NCI-H1105 treated with DMSO at 0.1 percent for 48 hours (cell line): ENCODE results near the gene ANGEL2.
"Not testable (repeated sequence)": the region's sequence is repeated elsewhere in the genome, so short reads cannot be mapped to it uniquely, and the experiment has no call there.

ENCODE experiments used
- DNase-seq: peaks from one replicate; lab custom pipeline; 2025; lab: John Stamatoyannopoulos, UW

ANGEL2 gene, protein sequence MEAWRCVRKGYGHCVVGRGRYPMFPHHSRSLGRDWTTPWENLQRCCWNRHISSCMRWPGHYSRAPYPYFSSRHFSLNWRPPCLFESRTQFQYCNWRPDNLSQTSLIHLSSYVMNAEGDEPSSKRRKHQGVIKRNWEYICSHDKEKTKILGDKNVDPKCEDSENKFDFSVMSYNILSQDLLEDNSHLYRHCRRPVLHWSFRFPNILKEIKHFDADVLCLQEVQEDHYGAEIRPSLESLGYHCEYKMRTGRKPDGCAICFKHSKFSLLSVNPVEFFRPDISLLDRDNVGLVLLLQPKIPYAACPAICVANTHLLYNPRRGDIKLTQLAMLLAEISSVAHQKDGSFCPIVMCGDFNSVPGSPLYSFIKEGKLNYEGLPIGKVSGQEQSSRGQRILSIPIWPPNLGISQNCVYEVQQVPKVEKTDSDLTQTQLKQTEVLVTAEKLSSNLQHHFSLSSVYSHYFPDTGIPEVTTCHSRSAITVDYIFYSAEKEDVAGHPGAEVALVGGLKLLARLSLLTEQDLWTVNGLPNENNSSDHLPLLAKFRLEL

DNA sequence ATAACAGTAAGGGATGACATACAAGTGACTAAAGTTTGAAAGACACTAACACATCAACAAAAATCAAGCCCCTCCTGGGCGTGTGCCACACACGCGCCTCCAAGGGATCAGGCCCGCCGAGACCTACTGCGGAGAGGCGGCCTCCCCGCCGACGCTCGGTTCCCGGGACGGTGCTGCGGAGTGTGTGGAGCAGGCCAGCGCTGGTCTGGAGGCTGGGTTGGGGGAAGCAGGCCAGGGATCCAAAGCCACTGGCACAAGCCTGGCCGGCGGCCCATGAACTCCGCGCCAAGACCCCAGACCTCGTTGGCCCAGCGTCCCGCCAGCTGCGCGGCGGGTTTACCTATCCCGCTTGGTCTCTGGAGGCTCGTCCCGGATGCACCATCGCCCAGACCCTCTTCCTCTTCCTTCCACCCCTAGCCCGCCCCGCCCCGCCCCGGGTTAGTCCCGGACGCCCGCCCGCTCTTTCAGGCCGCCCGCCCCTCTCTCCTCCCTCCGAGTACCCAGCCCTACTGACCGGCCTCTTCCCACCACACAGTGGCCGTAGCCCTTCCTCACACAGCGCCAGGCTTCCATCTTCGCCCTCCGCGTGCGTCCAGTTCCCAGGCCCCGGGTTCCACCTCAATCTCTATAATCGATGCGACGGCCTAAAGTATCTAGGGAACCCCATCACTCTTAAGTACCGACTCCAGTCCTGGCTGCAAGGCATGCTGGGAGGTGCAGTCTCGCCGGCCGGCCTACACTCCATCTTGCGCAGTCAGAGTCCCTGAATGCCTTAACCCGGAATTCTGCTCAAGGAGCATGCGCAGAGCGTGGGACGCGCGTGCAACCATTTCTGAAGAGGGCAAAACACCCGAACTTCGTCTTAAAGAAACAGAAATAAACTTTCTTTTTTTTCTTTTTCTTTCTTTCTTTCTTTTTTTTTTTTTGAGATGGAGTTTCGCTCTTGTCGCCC, at the start of gene ANGEL2:
ANGEL2 (minus strand) TSS at position 769 of the 952 bp plus-strand sequence; CDS start at position 573, 196 bp downstream.
- DNase-seq, result peak; percentile 98

DNA sequence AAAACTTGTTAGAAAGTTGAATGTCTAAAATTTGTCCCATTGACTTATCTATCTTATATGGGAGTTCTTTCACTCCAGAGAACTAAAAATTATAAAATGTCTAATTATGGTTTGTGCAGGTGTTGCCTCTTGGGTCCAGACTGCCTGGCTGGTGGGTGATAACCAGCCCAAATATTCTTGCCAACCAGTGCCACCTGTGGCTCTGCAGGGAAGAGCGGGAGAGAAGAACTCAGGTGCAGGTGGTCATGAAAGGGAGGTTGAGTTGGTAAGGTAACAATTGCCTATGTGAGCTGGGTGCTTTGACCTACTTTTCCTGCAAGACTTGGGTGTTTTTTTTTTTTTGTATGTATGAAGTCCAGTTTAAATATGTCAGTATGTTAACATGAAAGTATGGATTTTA, 45.6 kb upstream of the ANGEL2 start:
- DNase-seq, result no peak

DNA sequence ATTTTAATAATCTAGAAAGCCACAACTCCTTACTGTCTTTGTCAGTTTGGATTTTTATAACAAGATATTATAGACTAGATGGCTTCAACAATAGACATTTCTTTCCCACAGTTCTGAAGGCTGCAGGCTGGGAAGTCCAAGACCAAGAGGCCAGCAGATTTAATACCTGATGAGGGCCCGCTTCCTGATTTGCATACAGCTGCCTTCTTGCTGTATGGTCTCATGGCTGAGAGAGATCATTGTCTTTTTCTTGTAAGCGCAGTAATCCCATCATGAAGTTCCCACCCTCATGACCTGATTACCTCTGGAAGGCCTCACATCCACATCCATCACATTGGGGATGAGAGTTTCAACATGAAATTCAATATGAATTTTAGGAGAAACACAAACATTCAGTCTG, 45.2 kb upstream of the ANGEL2 start:
- DNase-seq, result no peak

DNA sequence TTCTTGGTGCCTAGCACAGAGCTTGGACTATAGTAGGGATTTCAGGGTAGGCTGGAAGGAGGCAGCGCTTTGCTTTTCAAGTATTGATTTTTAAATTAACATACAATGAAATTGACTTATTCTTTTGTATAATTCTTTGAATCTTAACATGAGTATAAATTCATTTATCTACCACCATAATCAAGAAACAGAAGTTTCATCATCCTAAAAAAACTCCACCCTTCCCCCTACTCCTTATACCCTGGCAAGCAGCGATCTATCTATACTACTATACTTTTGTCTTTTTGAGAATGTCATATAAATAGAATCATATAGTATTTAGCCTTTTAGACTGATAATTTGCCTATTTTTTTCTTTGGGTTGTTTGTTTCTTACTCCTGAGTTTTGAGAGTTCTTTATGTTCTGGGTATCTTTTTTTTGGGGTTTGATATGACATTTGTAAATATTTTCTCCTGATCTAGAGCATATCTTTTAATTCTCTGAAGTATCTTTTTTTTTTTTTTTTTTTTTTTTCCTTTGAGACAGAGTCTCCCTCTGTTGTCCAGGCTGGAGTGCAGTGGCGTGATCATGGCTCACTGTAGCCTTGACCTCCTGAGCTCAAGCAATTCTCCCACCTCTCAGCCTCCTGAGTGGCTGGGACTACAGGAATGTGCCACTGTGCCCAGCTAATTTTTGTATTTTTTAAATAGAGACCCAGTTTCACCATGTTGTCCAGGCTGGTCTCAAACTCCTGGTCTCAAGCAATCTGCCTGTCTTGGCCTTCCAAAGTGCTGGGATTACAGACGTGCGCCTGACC, 41.8 kb upstream of the ANGEL2 start:
- DNase-seq, result no peak

DNA sequence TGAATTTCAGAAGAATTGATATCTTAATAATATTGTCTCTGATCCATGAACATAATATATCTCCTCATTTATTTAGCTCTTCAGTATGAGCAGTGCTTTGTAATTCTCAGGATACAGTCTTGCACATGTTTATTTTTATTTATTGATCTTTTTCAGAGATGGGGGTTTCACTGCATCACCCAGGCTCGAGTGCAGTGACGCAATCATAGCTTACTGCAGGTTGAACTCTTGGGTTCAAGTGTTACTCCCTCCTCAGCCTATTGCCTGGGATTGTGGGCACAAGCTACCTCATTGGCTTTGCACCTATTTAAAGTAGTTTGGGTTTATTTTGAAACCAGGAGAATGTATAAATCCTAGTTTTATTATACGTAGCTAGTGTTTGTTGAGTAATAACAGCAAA, 40.1 kb upstream of the ANGEL2 start:
- no peak for DNase-seq

DNA sequence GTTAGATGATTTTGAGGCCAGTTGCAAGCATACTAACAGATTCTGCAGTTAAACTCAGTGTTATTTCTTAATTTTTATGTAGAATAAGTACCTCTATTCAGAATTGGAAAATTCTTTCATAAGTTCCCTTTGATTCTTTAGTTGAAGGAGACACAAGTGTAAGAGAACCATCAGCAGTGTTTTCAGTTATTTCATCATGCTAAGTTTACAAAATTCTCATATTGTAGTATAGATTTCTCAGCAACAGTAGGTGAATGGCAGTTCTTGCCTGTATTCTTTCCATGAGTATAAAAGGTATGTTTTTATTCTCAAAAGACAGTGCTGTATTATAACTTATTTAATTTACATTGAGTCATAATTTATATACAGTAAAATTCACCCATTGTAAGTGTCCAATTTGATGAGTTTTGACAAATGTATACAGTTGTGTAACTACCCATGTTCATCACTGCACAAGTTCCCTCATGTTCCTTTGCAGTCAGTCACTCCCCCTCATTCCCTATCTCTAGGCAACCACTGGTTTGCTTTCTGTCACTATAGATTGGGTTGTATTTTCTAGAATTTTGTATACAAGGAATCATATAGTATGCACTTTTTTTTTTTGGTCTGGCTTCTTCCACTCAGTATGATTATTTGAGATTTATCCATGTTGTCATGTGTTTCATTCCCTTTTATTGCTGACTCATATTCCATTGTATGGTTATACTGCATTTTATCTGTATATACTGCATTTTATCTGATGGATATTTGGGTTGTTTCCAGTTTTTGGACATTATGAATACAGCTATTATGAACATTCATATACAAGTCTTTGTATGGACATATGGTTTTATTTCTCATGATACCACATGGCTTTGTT, 39.3 kb upstream of the ANGEL2 start:
- DNase-seq, result no peak

DNA sequence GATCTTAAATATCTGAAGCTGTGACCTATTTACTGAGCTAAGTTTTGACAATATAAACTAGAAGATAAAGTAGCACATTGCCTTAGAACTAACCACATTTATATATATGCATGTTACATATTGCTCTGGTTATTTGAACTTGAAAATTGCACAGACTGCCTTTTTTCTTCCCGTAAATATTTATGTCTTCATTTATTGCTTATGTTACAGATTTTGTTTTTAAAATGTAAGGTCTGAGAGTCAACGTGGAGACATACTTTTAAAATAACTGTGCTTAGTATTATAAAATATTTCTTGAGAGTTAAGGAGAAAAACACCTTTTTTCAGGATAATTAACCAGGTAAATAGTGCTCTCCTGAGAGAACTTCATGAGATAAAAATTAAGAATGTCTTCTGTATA, 38.5 kb upstream of the ANGEL2 start:
- no peak for DNase-seq

DNA sequence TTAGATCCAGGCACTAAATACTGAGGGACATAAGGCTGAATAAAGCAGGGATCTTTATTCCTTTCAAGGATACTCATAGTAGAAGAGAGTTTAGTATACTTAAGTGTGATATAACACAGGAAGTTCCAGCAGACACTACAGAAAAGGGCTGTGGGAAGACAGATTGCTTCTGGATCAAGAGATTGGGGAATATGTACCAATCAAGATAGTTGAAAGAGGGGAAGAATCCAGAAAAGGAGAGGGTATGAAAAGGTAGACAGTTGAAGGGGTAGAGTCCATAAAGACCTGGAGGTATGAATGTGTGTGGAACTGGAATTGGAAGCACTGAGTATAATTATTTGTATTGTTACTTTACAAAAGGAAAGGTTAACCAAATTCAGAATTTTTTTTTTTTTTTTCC, 37.8 kb upstream of the ANGEL2 start:
- DNase-seq, result no peak

DNA sequence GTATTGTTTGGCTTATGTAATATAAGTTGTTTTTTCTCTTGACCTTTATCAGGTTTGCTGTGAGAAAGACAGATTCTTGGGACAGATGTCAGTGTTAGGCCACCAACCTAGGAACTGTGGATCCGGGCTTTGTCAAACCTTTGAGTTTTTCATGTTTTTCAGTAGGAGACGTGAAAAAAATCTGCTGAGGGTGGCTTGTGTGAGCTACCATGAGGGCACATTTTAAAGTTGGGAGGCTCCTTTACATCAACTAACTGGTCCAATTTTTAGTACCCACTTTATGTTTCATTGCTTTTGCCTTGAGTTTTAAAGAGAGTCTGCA, 36.2 kb upstream of the ANGEL2 start:
- no peak for DNase-seq

DNA sequence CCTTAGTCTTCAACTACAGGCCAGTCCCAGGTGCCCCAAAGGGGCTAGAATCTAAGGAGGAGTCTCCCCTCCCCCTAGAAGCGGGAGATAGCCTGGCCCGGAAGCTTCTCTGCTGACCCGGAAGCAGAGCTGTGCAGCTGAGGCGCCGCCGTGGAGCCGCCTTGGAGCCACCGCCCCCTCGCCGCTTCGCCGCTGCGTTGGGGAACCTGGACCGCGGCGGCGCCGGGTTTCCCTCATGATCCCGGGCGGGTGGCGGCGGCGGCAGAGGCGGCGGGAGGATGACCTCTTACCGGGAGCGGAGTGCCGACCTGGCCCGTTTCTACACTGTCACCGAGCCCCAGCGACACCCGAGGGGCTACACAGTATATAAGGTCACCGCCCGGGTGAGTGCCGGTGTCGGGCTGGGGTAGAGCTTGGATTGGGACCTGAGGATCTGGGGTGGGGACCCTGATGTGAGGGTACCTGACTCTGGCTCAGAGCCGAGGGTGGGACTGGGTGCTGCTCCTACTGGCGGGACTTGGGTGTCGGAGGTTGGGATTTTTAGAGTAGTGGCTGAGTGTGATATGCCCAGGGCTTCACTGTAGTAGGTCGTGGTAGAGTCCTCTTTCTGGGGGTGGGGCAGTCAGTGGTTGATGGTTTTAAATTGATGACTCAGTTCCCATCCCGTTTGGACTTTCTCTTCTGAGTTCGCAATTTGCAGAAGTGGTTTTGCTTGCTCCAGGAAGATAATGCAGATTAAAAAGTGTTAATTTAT, 35.6 kb upstream of the ANGEL2 start, which contains the start of gene RPS6KC1:
RPS6KC1 (plus strand) TSS at position 115 of the 754 bp plus-strand sequence; CDS start at position 279, 164 bp downstream.
- peak; percentile 89 for DNase-seq

DNA sequence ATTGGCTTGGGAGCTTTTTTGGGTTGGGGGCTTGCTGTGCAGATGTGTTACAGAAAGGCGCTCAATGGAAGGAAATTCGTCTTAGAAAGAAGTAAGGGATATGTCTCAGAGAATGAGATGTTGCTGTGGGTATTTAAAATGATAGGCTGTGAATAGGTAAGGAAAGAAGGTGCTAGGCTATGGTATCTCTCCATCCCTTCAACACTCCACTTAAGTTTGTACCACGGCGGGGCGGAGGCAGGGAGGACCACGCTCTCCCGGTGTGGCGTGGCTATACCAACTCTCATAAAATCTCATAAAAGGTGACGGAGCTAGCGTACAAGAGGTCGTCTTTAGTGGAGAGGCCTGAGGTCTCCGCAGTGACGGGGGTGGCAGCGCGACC, 35.1 kb upstream of the ANGEL2 start:
- DNase-seq, result no peak

DNA sequence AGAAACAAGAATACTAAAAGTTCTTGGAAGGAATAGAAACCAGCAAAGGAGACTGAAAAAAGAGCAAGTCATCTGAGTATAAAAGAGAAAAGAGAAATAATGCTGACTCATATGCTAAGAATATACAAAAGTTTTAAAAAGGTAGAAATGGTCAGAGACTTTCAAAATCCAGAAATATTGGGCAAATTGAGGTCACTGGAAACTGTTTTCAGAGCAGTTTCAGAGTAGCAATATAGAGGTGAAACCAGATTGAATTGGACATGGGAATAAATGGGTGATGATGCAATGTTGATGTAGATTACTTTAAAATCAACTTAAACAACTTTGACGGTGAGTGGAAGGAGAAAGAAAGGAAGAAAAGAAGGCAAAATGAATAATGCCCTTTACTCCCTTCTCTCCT, 33.6 kb upstream of the ANGEL2 start:
- DNase-seq, result no peak

DNA sequence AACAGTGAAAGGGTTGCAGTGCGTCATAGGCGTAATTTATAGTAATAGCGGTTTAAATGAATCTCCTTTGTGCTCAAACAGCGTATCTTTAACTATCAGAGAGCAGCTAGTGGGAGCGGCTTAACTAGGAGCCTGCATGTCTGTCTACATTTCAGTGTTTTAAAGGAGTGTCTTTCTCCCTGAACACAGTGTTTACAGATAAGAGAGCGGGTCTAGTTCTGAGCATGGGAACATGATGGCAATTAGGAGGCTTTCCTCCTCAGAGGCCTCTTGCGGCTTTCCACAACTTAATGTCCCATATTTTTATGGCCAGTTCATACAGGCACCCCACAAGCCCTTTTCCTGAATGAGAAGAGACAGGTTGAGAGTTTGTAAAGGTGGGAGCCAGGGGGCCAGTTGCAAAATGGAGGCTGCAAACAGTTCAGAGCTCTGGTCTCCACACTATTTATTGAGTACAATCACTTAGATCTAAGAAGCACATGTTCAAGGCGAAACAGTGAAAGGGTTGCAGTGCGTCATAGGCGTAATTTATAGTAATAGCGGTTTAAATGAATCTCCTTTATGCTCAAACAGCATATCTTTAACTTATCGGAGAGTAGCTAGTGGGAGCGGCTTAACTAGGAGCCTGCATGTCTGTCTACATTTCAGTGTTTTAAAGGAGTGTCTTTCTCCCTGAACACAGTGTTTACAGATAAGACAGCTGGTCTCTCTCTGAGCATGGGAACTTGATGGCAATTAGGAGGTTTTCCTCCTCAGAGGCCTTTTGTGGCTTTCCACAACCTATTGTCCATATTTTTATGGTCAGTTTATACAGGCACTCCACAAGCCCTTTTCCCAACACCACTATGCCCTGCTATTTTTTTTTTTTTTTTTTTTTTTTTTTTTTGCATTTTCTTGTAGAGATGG, 29.9 kb upstream of the ANGEL2 start:
- not testable (repeated sequence) for DNase-seq

DNA sequence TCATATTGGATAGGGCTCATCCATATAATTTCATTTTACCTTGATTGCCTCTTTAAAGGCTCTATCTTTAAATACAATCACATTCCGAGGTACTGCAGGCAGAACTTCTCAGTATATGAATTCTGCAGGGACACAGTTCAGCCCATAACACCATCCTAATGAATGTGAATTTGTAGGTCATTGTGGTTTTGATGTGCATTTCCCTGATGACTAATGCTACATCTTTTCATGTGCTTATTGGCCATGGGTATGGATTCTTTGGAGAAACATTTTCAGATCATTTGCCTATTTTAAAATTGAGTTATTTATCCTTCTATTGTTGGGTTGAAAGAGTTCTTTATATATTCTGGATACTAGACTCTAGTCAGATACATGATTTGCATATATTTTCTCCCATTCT, 25.8 kb upstream of the ANGEL2 start:
- DNase-seq, result no peak

DNA sequence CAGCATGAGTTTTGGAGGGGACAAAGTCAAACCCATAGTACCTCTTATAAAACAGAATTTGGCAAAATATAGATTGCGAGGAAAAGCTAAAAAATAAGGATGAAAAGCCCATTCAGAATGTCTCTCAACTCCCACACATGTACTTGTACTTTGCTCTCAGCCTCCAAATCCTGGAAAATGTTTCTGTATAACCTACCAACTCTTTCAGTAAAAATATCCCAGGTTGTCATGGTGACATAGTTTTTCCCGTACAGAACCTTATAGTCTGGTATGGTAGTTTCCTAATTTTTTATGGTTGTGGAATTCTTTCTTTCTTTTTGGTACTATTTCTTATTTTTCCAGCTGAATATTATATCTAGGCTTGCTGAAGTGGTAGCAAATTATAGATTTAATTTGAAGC, 19.9 kb upstream of the ANGEL2 start:
- no peak for DNase-seq

DNA sequence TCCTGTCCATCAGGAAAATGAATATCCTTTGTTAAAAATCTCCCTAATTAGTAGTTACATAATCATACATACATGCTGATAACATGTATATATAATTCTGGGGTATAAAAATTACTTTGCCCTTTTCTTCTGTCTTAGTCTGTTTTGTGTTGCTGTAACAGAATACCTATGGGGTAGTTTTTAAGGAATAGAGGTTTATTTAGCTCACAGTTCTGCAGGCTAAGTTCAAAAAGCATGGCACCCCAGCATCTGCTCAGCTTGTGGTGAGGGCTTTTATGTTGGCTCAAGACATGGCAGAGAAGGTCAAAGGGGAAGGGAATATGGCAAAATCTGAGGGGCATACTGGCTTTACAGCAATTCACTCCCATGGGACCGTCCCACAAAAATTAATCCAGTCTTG, 19.0 kb upstream of the ANGEL2 start:
- no peak for DNase-seq

DNA sequence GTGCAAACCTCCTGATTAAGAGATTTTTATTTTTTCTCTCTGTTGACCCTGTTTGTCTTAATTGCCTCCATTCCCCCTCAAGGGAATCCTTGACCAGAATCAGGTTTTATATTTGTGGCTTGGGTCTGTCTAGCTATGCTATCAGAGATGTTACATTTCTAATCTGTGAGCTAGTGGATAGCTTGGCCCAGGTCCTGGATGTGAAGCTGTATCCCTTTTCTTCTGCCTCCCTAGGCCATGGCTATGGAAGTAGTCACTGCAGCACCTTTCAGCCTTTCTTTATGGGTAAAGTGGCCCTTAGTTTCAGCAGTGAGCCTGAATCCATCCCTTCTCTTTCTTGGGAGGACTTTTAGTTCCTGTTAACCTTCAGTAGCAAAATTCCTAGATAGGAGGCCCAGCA, 17.0 kb upstream of the ANGEL2 start:
- no peak for DNase-seq

DNA sequence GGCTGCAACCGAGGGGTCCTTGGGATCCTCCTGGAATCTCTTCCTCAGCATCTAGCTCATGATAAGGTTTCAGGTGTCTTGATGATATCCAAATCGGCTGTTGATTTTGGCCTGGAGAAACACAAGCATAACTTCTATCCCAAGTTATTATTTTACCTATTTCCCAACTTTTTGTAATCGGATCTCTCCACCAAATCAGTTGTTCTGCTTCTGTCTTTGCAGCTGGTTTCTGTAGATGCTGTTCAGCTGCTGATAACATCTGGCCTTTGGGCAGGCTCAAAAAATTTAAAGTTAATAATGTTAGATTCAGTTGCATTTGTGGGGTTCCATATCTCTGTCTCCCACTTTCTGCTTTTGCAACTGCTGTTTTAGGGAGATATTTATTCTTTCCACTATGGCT, 11.4 kb upstream of the ANGEL2 start:
- not testable (repeated sequence) for DNase-seq

DNA sequence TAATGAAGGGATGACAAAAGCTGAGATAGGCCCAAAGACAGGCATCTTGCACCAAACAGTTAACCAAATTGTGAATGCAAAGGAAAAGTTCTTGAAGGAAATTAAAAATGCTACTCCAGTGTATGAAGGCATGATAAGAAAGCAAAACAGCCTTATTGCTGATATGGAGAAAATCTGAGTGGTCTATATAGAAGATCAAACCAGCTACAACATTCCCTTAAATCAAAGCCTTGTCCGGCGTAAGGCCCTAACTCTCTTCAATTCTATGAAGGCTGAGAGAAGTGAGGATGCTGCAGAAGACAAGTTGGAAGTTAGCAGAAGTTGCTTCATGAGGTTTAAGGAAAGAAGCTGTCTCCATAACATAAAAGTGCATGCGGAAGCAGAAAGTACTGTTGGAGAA, 4.3 kb upstream of the ANGEL2 start:
- no peak for DNase-seq
